Kidney tubule cell (primary cell): Measurements from ENCODE around the gene NOL4L.

Experiments
- DNase-seq: peaks from one replicate; pipeline ENCODE4 v3.0.0-alpha.2; 2018; ENCODE audit warnings: low spot score

Gene NOL4L

GRCh38 chr20:32576560-32576959, 8.6 kb downstream of the NOL4L start:
- DNase-seq, result no peak

GRCh38 chr20:32575805-32576204, 9.3 kb downstream of the NOL4L start:
- no peak for DNase-seq

GRCh38 chr20:32575227-32575581, 9.9 kb downstream of the NOL4L start:
- no peak for DNase-seq

GRCh38 chr20:32574296-32575226, 10.6 kb downstream of the NOL4L start:
- peak; percentile 71 for DNase-seq

- DNase-seq, result no peak
Measured at GRCh38 chr20:32573167-32573851, 11.8 kb downstream of the NOL4L start.

- DNase-seq, result no peak
Measured at GRCh38 chr20:32572271-32572968, 12.7 kb downstream of the NOL4L start.

GRCh38 chr20:32571566-32571965, 13.6 kb downstream of the NOL4L start:
- DNase-seq, result no peak

GRCh38 chr20:32570401-32571190, 14.5 kb downstream of the NOL4L start:
- DNase-seq, result no peak

- no peak for DNase-seq
Measured at GRCh38 chr20:32569380-32570305, 15.5 kb downstream of the NOL4L start.

- no peak for DNase-seq
Measured at GRCh38 chr20:32569018-32569379, 16.1 kb downstream of the NOL4L start.

- no peak for DNase-seq
Measured at GRCh38 chr20:32567384-32568178, 17.6 kb downstream of the NOL4L start.

- DNase-seq, result no peak
Measured at GRCh38 chr20:32566379-32567374, 18.5 kb downstream of the NOL4L start.

GRCh38 chr20:32565735-32566032, 19.4 kb downstream of the NOL4L start:
- no peak for DNase-seq

GRCh38 chr20:32564921-32565734, 20.0 kb downstream of the NOL4L start:
- no peak for DNase-seq

- DNase-seq, result no peak
Measured at GRCh38 chr20:32564440-32564839, 20.7 kb downstream of the NOL4L start.

- DNase-seq, result no peak
Measured at GRCh38 chr20:32563311-32564272, 21.5 kb downstream of the NOL4L start.

GRCh38 chr20:32562495-32562911, 22.6 kb downstream of the NOL4L start:
- DNase-seq, result no peak
